ENCODE data around the gene CACNG4. TPM values are rescaled to one million over a fixed set of nuclear protein-coding genes. Genes with fewer than 3 reads are reported as not detected.
A peak's percentile ranks its signal among the peaks of the same experiment; 100 is the strongest.

The CACNG4 gene
- polyA plus RNA-seq, 2 of the 4 experiments (the other 2 are of a cell fraction): 6.2 to 10.2 TPM

DNA sequence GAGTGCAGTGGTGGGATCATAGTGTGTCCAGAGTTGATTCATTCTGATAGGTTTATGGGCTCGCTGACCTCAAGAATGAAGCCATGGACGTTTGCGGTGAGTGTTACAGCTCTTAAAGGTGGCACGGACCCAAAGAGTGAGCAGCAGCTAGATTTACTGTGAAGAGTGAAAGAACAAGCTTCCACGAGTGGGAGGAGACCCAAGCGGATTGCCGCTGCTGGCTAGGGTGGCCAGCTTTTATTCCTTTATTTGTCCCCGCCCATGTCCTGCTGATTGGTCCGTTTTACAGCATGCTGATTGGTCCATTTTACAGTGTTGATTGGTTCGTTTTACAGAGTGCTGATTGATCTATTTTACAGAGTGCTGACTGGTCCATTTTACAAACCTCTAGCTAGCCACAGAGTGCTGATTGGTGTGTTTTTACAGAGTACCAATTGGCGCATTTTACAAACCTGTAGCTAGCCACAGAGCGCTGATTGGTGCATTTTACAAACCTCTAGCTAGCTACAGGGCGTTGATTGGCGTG lies 17.5 kb downstream of the CACNG4 start:
- ChIA-PET POLR2A (no interaction called here), CTCF (interaction anchor here (0.9 to 2.4 kb wide), 5 partner anchors 9 to 35 kb away, joined by 3 to 8 read pairs (median 4); no protein-coding TSS in a partner anchor)
- Histone ChIP-seq H3K9me3 (no peaks in the 10 kb centered on the region), H3K27ac (no peak overlapping the region), H3K4me2 (no peak overlapping the region), H3K4me1 (peaks cover 19% of the 10 kb centered on the region), H3K4me3 (no peak overlapping the region)
- no peak for DNase-seq (ENCODE audit: low read depth in 1 of 2, low spot score in 1 of 2)
- 70% methylated on average over 14 of the region's 14 CpGs for WGBS (ENCODE audit: missing lambda C conversion rate)
- no peak for ATAC-seq
- TF ChIP-seq MAFK (IDR thresholded peaks at IDR 0.05; ENCODE audit: partially characterized antibody) (peak; percentile 85), HDAC2 (IDR thresholded peaks at IDR 0.05) (no peak), CEBPB (IDR thresholded peaks at IDR 0.05) (no peak)
- TF ChIP-seq, protein P1, sequence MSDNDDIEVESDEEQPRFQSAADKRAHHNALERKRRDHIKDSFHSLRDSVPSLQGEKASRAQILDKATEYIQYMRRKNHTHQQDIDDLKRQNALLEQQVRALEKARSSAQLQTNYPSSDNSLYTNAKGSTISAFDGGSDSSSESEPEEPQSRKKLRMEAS (IDR thresholded peaks at IDR 0.05): no peak
- FAIRE-seq: peak; percentile 59

DNA sequence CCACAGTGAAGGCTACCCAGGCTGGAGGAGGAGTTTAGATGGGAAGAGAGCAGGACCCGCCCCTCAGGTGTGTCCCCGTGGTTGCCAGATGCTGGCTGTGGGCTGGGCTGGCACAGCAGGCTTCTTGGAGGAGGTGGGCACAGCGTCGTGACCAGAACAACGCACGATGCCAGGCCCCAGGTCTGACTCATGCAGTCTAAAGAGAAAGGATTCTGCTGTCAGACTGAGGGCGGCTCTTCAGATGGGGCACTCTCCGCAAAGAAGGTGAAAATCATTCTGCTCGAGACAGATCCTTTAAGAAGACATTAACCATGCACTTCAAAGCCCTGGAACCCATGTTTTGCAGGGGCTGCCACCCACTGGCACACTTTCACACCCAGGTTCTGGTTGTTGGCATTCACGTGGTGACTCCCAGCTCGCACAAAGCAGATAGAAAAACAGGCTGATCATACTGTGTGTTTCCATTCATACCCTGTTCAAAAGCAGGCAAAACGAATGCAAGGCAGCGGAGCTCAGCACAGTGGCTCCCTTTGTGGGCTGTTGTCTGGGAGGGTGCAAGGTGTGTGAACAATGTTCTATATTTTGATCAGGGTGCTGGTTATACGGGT lies 19.0 kb downstream of the CACNG4 start:
- TF ChIP-seq RNF2 (IDR thresholded peaks at IDR 0.05; ENCODE audit: borderline replicate concordance, low read depth): peak; percentile 95
- no peak for TF ChIP-seq NFE2L2 (conservative IDR thresholded peaks at IDR 0.05; ENCODE audit: low read length)
- TF ChIP-seq CBX8 (IDR thresholded peaks at IDR 0.05): peak; percentile 95
- H3K4me3 ChIP-seq: no peak overlapping the region
- FAIRE-seq: no peak
- DNase-seq (ENCODE audit: low read depth in 1 of 2, low spot score in 1 of 2): no peak
- H3K4me1 ChIP-seq: peaks cover 19% of the 10 kb centered on the region
- ATAC-seq: peak in 1 of 2 experiments; percentile 44; a peak in 3 of 6 replicates
- POLR2A ChIA-PET: no interaction called here
- CTCF ChIA-PET: interaction anchor here (0.7 to 1.3 kb wide), 2 partner anchors 11 to 517 kb away, joined by 3 read pairs; no protein-coding TSS in a partner anchor
- no peaks in the 10 kb centered on the region for H3K9me3 ChIP-seq
- peak overlapping the region; percentile 20; the same call in 1 of the 3 replicates for H3K4me2 ChIP-seq
- WGBS (ENCODE audit: missing lambda C conversion rate): 46% methylated on average over 14 of the region's 14 CpGs
- no peak overlapping the region for H3K27ac ChIP-seq

GRCh38 chr17:66984730-66985129 lies 20.2 kb downstream of the CACNG4 start:
- H3K27ac ChIP-seq: no peak overlapping the region
- 47% methylated on average over 7 of the region's 7 CpGs for WGBS (ENCODE audit: missing lambda C conversion rate)

GRCh38 chr17:66985338-66986237 lies 21.1 kb downstream of the CACNG4 start:
- WGBS (ENCODE audit: missing lambda C conversion rate): 36% methylated on average over 12 of the region's 12 CpGs

More at GRCh38 chr17:66984730-66985129, 20.2 kb downstream of the CACNG4 start:
- no peaks in the 10 kb centered on the region for H3K9me3 ChIP-seq
- peaks cover 16% of the 10 kb centered on the region for H3K4me1 ChIP-seq
- no peak overlapping the region for H3K4me3 ChIP-seq
- H3K4me2 ChIP-seq: no peak overlapping the region
- no peak for TF ChIP-seq TP53 (CRISPR knock-in tag; IDR thresholded peaks at IDR 0.05)
- no peak for TF ChIP-seq JUN (IDR thresholded peaks at IDR 0.05)
- TF ChIP-seq NR3C1 (IDR thresholded peaks at IDR 0.05): no peak
- TF ChIP-seq NFE2L2 (conservative IDR thresholded peaks at IDR 0.05; ENCODE audit: low read length): no peak
- TF ChIP-seq CBX8 (IDR thresholded peaks at IDR 0.05): no peak
- TF ChIP-seq HEYL (CRISPR knock-in tag; IDR thresholded peaks at IDR 0.05): no peak
- no peak for TF ChIP-seq BHLHE40 (IDR thresholded peaks at IDR 0.05; ENCODE audit: low read depth, low read length)
- no peak for TF ChIP-seq MAZ (IDR thresholded peaks at IDR 0.05; ENCODE audit: borderline replicate concordance, low read depth, low read length)
- TF ChIP-seq KDM1A (IDR thresholded peaks at IDR 0.05; ENCODE audit: low read depth): no peak
- TF ChIP-seq SMC3 (IDR thresholded peaks at IDR 0.05): no peak
- no peak for TF ChIP-seq ZFP36 (IDR thresholded peaks at IDR 0.05; ENCODE audit: borderline replicate concordance, partially characterized antibody)
- TF ChIP-seq CEBPB (IDR thresholded peaks at IDR 0.05): no peak
- no peak for TF ChIP-seq MYC (IDR thresholded peaks at IDR 0.05; ENCODE audit: borderline replicate concordance, low read length)
- no peak for TF ChIP-seq GATA3 (IDR thresholded peaks at IDR 0.05; ENCODE audit: borderline replicate concordance)
- TF ChIP-seq POLR2A (IDR thresholded peaks at IDR 0.05; ENCODE audit: low read length): no peak
- TF ChIP-seq RCOR1 (IDR thresholded peaks at IDR 0.05; ENCODE audit: low read depth, low read length): no peak
- TF ChIP-seq CHD2 (IDR thresholded peaks at IDR 0.05; ENCODE audit: low read length, partially characterized antibody): no peak
- ChIA-PET CTCF (interaction anchor here (0.5 to 1.3 kb wide), 3 partner anchors 12 to 139 kb away, joined by 3 read pairs; no protein-coding TSS in a partner anchor), POLR2A (no interaction called here)
- ATAC-seq: no peak
- no peak for FAIRE-seq
- DNase-seq (ENCODE audit: low read depth in 1 of 2, low spot score in 1 of 2): no peak

More at GRCh38 chr17:66985338-66986237, 21.1 kb downstream of the CACNG4 start:
- no peak for DNase-seq (ENCODE audit: low read depth in 1 of 2, low spot score in 1 of 2)
- no peak for TF ChIP-seq NPAS2 (CRISPR knock-in tag; IDR thresholded peaks at IDR 0.05; ENCODE audit: borderline replicate concordance)
- TF ChIP-seq ZFP36 (IDR thresholded peaks at IDR 0.05; ENCODE audit: borderline replicate concordance, partially characterized antibody): peak; percentile 59
- no peak overlapping the region for H3K27ac ChIP-seq
- H3K9me3 ChIP-seq: no peaks in the 10 kb centered on the region
- ChIA-PET CTCF (interaction anchor here (0.6 kb wide), 1 partner anchor 307 kb away, joined by 4 read pairs; no protein-coding TSS in a partner anchor), POLR2A (no interaction called here)
- peaks cover 7% of the 10 kb centered on the region; the same call in 1 of the 3 replicates for H3K4me1 ChIP-seq
- H3K4me2 ChIP-seq: no peak overlapping the region
- H3K4me3 ChIP-seq: no peak overlapping the region
- no peak for ATAC-seq
- FAIRE-seq: no peak

Measured in A549 (cell line).